ENCODE data around the gene SCYL1. TPM values are rescaled to one million over a fixed set of nuclear protein-coding genes. Genes with fewer than 3 reads are reported as not detected.
A peak's percentile ranks its signal among the peaks of the same experiment; 100 is the strongest.

SCYL1 gene
- total RNA-seq, 1 experiment from 2014 or later, result 104 TPM

- ChIA-PET RAD21 (ENCODE audit: low non-redundant PET in 1 of 2, low total read pairs in 2 of 2, uncharacterized antibody in 2 of 2, unreplicated experiment in 2 of 2) (no interaction called here), CTCF (interaction anchor here (0.9 to 1.3 kb wide), 3 partner anchors 10 to 228 kb away, joined by 3 read pairs; no protein-coding TSS in a partner anchor), POLR2A (interaction anchor here (0.6 to 26.7 kb wide), 7 partner anchors 8 to 483 kb away, joined by 3 to 1499 read pairs (median 8); partner anchors contain the start of genes NEAT1 and PCNX3)
- DNase-seq (ENCODE audit: low read depth, low spot score), result no peak
- H3K27me3 ChIP-seq (ENCODE audit: insufficient read depth, low read length), result no peaks in the 10 kb centered on the region
- peak overlapping the region; percentile 93 for H3K9ac ChIP-seq (ENCODE audit: low read length)
- H4K20me1 ChIP-seq (ENCODE audit: insufficient read depth), result peaks cover 70% of the 10 kb centered on the region
- H3K9me3 ChIP-seq (ENCODE audit: control insufficient read depth in 1 of 2, insufficient read depth in 1 of 2, low read depth in 1 of 2, low read length in 2 of 2), result no peaks in the 10 kb centered on the region
- H3K9me2 ChIP-seq (ENCODE audit: insufficient read depth), result no peaks in the 10 kb centered on the region
- no TSS peak for BruUV-seq (replicated peaks)
- peak overlapping the region; percentile 98; the same call in 1 of the 2 replicates for H3K27ac ChIP-seq (ENCODE audit: low read depth, low read length)
- H2AFZ ChIP-seq (ENCODE audit: low read depth, low read length, poor library complexity, severe bottlenecking), result no peak overlapping the region
- H3K36me3 ChIP-seq (ENCODE audit: control insufficient read depth in 1 of 2, insufficient read depth in 2 of 2, low read length in 2 of 2), result peaks cover 50 to 64% of the 10 kb centered on the region in 2 experiments
- ATAC-seq, result no peak
- peak overlapping the region; percentile 85 for H3K4me2 ChIP-seq (ENCODE audit: low read length)
- peaks cover 89% of the 10 kb centered on the region for H3K79me2 ChIP-seq (ENCODE audit: insufficient read depth, low read length)
- peak overlapping the region; percentile 57 to 79; a peak in 3 of 4 replicates for H3K4me3 ChIP-seq (replicated peaks in 1 of 2; ENCODE audit: low read depth in 1 of 2, low read length in 2 of 2)
- H3K4me1 ChIP-seq (ENCODE audit: control insufficient read depth in 1 of 2, insufficient read depth in 2 of 2, low read length in 2 of 2), result peaks cover 43 to 90% of the 10 kb centered on the region in 2 experiments
- intact Hi-C loops (cut with micrococcal nuclease), result no loop called here
- TF ChIP-seq POLR2AphosphoS5 (IDR thresholded peaks at IDR 0.05; ENCODE audit: low read depth, low read length) (peak; percentile 87), MAX (IDR thresholded peaks at IDR 0.05) (no peak), POLR2A (IDR thresholded peaks at IDR 0.05; ENCODE audit: borderline replicate concordance, extremely low read depth, insufficient read depth, insufficient read length) (peak; percentile 18)
Observed at GRCh38 chr11:65502555-65503367, 22.1 kb upstream of the SCYL1 start.

GRCh38 chr11:65503368-65503948 lies 21.4 kb upstream of the SCYL1 start:
- CTCF ChIA-PET, result interaction anchor here (6.1 kb wide), 1 partner anchor 31 kb away, joined by 31 read pairs; no protein-coding TSS in a partner anchor
- Histone ChIP-seq H3K9me2 (ENCODE audit: insufficient read depth) (no peaks in the 10 kb centered on the region), H3K9me3 (ENCODE audit: control insufficient read depth in 1 of 2, insufficient read depth in 1 of 2, low read depth in 1 of 2, low read length in 2 of 2) (no peaks in the 10 kb centered on the region), H3K9ac (ENCODE audit: low read length) (peak overlapping the region; percentile 93), H4K20me1 (ENCODE audit: insufficient read depth) (peaks cover 70% of the 10 kb centered on the region), H3K79me2 (ENCODE audit: insufficient read depth, low read length) (peaks cover 82% of the 10 kb centered on the region), H3K4me3 (replicated peaks in 1 of 2; ENCODE audit: low read depth in 1 of 2, low read length in 2 of 2) (peak overlapping the region; percentile 57 to 79; a peak in 3 of 4 replicates), H2AFZ (ENCODE audit: low read depth, low read length, poor library complexity, severe bottlenecking) (no peak overlapping the region), H3K27me3 (ENCODE audit: insufficient read depth, low read length) (no peaks in the 10 kb centered on the region), H3K4me2 (ENCODE audit: low read length) (peak overlapping the region; percentile 85), H3K36me3 (ENCODE audit: control insufficient read depth in 1 of 2, insufficient read depth in 2 of 2, low read length in 2 of 2) (peaks cover 50 to 64% of the 10 kb centered on the region in 2 experiments), H3K4me1 (ENCODE audit: control insufficient read depth in 1 of 2, insufficient read depth in 2 of 2, low read length in 2 of 2) (peaks cover 44 to 90% of the 10 kb centered on the region in 2 experiments), H3K27ac (ENCODE audit: low read depth, low read length) (peak overlapping the region; percentile 83; the same call in 1 of the 2 replicates)
- intact Hi-C loops (cut with micrococcal nuclease), result no loop called here
- POLR2A ChIA-PET, result interaction anchor here (0.6 to 26.7 kb wide), 8 partner anchors 15 to 237 kb away, joined by 4 to 1499 read pairs (median 10); partner anchors contain the start of genes CDC42EP2, NEAT1, PCNX3 and SLC25A45
- TF ChIP-seq POLR2AphosphoS5 (IDR thresholded peaks at IDR 0.05; ENCODE audit: low read depth, low read length), result peak; percentile 18
- no peak for TF ChIP-seq FOSL1 (IDR thresholded peaks at IDR 0.05; ENCODE audit: low read depth)
- TF ChIP-seq POLR2A (IDR thresholded peaks at IDR 0.05; ENCODE audit: borderline replicate concordance, extremely low read depth, insufficient read depth, insufficient read length), result peak; percentile 28
- no peak for DNase-seq (ENCODE audit: low read depth, low spot score)
- BruUV-seq (replicated peaks), result no TSS peak
- no peak for ATAC-seq
- RAD21 ChIA-PET (ENCODE audit: low non-redundant PET in 1 of 2, low total read pairs in 2 of 2, uncharacterized antibody in 2 of 2, unreplicated experiment in 2 of 2), result no interaction called here
